HPDE6-E6E7 (cell line): ENCODE measurements around the gene B4GALNT4.
"Not testable (repeated sequence)": the region's sequence is repeated elsewhere in the genome, so short reads cannot be mapped to it uniquely, and the experiment has no call there.

Source experiments
- DNase-seq: peaks from one replicate; pipeline ENCODE4 v3.0.0; 2011; ENCODE audit warnings: missing footprints; ENCODE audit errors: extremely low spot score

The B4GALNT4 gene

DNA sequence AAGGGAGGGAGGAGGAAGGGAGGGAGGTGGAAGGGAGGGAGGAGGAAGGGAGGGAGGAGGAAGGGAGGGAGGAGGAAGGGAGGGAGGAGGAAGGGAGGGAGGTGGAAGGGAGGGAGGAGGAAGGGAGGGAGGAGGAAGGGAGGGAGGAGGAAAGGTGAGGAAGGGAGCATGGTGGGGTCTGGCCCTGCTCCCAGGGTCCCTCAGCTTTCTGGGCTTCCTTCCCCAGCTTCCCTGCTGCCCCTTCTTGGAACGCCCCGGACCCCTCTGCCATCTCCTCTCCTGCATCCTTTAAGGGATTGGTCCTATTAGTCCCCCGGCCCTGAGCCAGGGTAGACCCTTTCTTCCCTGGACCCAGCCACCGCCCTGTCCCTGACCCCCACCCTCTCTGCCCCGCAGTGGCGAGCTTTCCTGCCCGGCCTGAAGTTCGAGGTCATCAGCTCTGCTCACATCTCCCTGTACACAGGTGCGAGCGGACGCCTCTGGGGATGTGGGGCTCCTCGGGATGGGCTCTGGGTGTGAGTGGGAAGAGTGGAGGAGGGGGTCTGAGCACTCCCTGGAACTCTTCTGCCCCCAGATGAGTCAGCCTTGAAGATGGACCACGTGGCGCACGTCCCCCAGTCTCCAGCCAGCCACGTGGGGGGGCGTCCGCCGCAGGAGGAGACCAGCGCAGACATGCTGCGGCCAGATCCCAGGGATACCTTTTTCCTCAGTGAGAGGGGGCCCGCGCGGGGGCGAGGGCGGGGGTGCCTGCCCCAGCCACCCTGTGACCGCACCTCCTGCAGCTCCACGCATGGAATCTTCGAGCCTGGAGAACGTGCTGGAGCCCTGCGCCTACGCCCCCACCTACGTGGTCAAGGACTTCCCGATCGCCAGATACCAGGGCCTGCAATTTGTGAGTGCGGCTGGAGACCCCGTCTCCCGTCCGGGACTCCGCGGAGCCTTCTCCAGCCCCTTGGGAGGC is 6.0 kb downstream of the B4GALNT4 start:
- no peak for DNase-seq

DNA sequence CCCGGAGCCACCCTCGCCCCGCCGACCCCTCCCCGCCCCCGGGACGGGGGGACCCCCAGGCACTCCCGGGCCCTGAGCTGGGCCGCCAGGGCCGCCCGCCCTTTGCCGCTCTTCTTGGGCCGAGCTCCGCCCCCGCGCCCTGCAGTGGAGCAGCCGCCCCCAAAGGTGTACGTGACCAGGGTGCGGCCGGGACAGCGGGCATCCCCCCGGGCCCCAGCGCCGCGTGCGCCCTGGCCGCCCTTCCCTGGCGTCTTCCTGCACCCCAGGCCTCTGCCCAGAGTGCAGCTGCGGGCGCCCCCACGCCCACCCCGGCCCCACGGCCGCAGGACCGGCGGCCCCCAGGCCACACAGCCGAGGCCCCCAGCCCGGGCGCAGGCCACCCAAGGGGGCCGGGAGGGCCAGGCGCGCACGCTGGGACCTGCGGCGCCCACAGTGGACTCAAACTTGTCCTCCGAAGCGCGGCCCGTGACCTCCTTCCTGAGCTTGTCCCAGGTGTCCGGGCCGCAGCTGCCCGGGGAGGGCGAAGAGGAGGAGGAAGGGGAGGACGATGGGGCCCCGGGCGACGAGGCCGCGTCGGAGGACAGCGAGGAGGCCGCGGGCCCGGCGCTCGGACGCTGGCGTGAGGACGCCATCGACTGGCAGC is 7.4 kb downstream of the B4GALNT4 start:
- DNase-seq = no peak

DNA sequence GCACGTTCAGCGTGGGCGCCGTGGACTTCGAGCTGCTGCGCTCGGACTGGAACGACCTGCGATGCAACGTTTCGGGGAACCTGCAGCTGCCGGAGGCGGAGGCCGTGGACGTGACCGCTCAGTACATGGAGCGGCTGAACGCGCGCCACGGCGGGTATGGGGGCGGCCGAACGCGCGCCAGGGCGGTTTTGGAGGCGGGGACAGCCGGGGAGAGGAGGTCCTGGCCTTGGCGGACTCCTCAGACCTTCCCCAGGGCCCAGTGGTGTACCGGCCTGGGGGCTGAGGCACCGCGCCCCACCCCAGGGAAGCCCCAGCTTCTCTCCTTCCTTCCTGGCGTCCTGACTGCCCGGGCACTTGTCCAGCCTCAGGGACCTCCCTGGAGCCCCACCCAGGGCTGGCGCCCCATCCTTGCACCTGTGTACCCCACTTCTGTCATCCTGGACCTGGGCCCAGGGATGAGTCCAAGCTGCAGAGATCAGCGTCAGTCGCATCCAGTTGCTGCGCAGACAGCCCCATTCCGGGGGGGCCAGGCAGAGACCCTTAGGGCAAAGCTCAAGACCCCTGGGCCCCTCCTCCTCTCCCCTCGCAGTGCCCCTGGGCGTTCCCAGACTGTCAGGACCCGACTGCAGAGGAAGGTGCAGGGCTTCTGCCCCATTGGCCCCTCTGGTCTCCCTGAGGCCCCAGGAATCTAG is 8.0 kb downstream of the B4GALNT4 start:
- no peak for DNase-seq

DNA sequence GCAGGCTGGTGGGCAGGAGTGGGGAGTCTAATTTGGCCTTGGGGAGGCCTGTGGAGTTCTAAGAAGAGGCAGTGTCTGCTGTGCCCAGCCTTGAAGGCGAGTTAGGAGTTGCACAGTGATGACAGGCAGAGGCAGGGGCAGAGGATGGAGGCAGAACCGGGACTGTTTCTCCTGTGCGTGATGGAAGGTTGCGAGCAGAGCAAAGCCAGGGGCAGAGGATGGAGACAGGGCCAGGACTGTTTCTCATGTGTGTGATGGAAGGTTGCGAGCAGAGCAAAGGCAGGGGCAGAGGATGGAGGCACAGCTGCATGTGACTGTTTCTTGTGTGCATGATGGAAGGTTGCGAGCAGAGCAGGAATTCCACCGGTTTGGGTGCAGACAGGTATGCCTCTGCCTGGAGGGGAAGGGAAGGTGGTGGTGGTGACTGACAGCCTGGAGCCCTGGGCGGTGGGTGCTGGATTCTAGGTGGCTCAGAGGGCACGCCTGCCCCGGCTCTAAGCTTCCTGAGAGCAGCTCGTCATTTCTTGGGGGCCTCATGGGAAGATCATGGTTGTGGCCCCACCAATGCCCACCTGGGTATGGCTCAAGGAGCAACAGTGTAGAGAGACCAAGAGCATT is 8.7 kb downstream of the B4GALNT4 start:
- no peak for DNase-seq

DNA sequence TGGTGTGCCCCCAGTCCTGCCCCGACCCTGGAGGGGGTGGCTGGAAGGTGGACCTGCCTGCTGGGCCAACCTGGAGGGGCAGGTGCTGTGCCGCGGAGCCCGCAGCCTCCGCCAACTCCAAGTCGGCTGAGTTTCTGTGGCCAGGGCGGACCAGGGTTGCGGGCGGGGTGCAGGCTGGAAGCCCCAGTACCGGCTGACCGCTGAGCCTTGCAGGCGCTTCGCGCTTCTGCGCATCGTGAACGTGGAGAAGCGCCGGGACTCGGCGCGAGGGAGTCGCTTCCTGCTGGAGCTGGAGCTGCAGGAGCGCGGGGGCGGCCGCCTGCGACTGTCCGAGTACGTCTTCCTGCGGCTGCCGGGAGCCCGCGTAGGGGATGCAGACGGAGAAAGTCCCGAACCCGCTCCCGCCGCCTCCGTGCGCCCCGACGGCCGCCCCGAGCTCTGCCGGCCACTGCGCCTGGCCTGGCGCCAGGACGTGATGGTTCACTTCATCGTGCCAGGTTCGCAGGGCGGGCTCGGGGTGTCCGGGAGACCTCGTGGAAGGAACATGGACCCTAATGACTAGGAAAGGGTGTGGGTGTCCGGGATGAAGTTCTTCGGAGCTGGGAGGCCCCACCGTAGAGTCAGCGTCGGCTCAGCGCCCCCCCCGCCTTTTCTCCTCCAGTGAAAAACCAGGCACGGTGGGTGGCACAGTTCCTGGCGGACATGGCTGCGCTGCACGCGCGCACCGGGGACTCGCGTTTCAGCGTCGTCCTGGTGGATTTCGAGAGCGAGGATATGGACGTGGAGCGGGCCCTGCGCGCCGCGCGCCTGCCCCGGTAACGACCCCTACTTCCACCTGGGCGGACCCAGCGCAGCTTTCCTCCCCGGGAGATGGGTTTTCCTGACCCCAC is 10.2 kb downstream of the B4GALNT4 start:
- DNase-seq = no peak

DNA sequence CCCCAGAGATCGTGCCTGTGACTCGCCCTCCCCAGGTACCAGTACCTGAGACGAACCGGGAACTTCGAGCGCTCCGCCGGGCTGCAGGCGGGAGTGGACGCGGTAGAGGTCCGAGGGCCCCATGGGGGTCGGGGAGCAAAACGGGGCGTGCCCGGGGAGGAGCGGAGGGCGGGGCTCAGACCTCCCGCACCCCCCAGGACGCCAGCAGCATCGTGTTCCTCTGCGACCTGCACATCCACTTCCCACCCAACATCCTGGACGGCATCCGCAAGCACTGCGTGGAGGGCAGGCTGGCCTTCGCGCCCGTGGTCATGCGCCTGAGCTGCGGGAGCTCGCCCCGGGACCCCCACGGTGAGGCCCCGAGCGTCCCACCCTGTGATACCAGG is 10.8 kb downstream of the B4GALNT4 start:
- DNase-seq = no peak

DNA sequence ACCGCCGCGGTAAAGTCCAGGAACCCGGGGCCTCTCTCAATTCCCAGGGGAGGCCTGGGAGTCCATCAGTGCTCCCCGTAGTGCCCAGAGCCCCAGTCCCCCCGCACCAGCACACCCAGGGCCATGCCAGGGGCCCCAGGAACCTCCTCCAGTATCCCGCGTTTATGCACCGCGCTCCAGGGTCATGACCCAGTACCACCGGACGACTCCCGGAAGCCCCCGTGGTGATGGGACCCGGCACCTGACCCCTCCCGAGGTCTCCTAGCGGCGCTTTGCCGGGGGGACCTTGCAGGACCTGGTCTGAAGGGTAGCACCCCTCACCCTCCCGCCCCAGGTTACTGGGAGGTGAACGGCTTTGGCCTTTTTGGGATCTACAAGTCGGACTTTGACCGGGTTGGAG is 11.2 kb downstream of the B4GALNT4 start:
- DNase-seq = no peak

DNA sequence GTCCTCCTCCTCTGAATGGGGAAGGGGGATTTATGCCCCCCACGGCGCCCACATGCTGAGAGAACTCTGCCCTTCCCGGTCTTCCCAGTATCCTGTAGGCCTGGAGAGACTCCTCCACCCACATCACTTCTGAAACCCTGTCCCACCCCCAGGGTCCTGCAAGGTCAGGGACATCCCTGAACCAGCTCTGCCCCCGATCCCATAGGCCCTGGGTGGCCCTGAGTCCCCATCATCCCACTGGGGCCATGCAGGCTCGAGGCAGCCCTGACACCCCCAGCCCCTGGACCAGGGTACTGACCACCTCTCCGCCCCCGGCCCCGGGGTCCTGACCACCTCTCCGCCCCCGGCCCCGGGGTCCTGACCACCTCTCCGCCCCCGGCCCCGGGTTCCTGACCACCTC is 11.7 kb downstream of the B4GALNT4 start:
- DNase-seq = no peak

DNA sequence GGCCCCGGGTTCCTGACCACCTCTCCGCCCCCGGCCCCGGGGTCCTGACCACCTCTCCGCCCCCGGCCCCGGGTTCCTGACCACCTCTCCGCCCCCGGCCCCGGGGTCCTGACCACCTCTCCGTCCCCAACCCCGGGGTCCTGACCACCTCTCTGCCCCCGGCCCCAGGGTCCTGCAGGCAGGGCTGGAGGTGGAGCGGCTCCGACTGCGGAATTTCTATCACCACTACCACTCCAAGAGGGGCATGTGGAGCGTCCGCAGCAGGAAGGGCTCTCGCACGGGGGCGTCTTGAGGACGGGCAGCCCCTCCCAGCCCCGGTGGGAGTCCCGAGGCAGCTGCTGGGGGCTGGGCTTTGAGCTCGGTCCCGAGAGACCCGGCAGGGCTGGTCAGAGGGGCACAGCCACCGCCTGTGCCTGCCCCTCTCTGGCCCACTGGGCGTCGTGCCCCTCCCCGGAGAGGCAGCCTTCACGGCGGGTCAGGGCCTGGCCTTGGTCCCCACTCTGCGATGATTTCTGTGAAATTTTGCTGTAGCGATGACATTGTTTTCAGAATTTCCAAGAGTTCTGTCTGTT is 12.3 kb downstream of the B4GALNT4 start:
- DNase-seq = no peak

DNA sequence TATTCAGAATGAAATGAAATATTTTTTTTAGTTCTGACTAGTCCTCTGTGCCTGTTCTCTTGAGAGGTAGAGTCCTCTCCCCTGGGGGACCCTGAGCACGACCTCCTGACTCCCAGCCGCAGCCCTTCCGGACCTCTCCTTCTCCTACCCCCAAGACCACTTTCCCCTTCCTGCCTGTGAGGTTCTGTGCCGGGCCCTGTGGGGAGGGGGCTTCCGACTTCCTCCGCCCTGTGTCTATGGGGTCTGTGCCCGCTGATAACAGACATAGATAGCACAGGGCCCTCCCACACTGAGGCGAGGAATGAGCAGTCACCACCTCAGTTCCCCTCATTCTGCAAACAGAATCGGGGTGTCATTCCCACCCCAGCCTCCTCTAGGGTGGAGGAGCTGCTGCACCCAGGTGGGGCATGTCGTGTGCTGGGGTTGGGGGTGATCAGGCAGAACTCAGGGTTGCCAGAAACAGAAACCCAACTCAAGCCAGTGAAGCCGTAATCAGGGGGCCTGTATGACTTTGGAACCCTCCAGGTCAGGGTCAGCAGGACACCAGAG is 12.9 kb downstream of the B4GALNT4 start:
- DNase-seq = no peak

DNA sequence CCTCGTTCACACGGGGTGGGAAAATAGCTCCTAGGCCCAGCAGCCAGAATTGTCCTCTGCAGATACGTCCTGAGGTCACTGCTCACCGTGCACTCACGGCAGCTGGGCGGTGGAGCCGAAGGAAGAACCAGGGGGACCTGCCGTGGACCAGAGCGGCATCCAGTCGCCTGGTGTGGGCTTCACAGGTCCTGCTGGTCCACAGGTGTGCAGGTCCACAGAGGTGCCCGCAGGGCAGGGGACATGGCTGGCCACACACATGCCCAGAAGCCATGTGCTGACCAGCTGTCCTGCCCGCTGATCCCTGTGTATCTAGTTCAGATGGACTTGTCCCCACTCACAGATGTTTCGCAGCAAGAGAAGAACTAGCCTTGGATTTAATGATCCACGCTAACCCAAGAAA is 14.1 kb downstream of the B4GALNT4 start:
- DNase-seq = no peak

DNA sequence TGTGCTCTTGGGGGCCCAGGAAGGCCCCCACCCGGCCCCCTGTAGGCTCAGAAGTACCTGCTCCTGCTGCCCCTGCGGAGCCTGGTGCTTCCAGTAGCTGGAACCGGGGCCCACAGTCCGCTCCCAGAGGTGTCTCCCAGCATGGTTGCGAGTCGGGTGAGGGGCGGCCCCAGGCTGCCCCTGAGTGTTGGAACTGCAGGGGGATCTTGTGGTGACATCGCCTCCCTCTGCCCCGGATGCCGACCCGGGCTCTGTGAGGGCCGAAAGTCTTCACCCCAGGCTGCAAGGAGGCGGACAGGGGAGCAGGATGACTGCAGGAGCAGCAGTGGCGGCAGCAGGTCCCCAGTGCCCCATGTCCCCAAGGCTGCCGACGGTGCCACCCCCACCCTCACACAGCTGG is 15.2 kb downstream of the B4GALNT4 start:
- no peak for DNase-seq

DNA sequence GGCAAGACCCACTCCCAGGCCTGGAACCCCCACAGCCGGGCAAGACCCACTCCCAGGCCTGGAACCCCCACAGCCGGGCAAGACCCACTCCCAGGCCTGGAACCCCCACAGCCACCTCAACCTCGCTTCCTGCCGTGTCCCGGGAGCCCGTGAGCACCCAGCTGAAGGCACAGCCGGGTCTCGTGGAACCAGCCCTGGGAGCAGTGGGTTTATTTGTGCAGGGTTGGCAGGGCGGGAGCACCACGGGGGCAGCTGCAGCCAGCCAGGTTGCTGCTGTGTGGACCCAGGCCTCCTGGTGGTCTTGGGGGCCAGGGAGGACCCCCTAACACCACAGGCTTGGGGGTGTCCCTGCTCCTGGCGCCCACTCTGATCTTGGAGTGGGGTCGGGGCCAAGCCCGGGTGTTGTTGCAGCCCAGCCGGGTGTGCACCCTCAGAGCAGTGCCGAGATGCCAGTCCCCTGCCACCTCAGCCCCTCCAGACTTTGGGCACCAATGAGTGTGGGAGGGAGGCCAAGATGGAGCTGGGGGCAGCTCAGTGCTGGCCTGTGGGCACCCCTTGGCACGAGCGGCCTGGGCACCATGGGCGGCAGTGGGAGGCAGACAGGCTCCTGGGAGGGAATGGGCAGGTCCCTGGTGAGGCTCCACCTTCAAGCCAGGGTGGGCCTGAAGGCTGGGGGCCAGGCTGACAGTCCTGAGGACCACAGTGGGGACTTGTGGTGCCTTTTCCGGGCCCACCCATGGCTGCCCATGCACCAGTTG is 16.5 kb downstream of the B4GALNT4 start:
- DNase-seq = no peak

DNA sequence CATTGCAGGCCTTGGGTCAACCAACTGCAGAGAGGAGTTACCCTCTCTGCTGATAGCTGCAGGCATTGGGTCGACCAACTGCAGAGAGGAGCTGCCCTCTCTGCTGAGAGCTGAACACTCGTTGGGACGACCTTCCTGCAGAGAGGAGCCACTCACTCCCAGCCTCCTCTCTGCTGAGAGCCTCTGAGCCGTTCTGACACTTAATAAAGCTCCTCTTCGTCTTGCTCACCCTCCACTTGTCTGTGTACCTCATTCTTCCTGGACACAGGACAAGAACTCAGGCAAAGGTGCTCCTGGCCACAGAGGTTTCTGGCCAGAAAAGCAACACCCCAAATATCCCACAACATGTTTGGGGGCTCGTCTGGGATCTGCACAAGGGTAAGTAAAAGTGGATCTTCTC is 17.2 kb downstream of the B4GALNT4 start:
- no peak for DNase-seq

DNA sequence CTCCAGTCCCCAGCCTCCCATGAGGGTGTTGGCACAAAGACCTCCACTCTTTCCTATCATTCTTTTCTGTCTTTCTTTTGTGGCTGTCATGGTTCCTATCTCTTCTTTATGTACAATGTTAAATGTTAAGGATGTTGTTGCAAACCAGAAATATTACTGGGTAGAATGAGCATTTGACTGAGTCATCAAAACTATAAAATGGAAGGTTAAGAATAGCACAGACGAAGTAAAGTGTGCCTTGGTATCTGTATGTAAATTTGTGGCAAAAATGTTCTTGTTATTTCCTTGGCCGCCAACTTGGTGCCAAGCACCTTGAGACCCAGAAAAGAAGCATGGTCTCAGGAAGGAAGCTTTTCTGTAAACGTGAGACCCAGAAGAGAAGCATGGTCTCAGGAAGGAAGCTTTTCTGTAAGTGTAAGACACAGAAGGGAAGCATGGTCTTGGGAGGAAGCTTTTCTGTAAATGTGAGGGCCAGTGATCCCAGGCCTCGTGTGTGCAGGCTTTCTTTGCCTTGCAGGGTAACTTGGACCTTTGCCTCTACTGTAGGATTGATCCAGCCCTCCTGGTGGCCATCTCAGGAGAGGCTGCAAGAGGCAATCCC is 18.0 kb downstream of the B4GALNT4 start:
- DNase-seq = no peak

DNA sequence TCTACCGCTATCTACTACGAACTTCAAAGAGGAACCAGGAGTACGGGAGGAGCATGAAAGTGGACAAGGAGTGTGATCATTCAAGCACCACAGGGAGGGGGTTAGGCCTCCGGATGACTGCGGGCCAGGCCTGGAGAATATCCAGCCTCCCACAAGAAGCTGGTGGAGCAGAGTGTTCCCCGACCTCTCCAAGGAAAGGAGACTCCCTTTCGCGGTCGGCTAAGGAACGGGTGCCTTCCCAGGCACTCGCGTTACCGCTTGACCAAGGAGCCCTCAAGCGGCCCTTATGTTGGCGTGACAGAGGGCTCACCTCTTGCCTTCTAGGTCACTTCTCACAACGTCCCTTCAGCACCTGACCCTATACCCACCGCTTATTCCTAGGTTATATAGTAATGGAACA is 20.1 kb downstream of the B4GALNT4 start:
- DNase-seq = not testable (repeated sequence)

DNA sequence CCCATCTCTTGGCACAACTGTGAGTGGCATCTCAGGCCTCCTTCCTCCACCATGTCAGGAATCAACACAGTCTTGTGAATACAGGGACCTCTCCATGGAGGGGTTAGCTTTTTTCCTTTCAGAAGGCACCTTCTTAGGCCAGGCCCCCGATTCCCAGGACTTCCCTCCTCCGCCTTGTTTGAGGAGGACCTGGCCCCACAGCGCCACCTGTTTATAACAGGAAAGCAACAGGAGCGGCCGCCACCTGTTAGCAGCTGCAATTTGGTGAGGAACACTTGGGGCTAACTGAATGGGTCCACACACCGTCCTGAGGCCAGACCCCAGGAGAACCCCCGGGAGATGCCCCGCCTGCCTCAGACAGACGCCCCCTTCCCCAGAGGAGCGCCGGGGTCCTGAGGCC is 20.9 kb downstream of the B4GALNT4 start:
- no peak for DNase-seq

DNA sequence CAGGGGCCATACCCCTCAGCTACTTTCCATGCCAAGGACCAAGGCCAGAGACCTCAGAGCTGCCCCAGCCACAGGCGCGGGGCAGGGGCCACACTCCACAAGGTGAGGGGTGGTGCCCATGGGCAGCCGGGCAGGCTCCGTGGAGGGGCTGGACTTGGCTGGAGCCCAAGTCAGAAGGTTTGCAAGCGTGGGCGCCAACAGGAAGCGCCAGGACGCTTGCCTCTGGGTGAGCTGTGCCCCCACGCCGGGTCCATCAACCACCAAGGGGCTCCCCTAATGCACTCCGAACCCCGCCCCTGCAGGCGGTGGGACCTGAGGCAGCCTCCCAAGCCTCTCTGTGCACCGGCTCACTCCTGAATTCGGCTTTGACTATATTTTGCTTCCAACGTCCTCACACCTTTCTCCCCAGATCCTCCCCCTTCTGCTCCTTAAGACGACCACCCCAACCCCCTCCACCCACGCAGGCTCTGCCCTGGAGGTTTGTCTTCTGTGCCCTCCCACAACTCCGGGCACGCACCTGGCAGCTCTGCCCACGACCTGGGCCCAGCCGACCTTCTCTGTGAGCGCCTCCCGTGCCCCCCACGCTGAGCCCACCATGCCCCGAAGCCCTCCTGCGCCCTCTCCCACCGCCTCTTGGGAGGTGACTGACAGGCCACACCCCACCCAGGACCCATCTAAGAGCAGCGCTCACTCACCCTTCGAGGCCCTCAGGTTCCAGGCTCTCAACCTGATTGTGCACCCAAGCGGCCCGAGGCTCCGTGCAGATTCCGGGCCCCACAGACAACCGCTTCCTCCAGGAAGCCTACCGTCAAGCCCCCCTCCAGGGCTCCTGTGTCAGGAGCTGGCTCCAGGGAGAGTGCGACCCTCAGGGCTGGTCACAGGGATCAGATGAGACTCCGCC is 22.1 kb downstream of the B4GALNT4 start:
- DNase-seq = no peak
